HL-60/S4 (cell line): ENCODE data around the gene PACS2.
"Not testable (repeated sequence)": the region's sequence is repeated elsewhere in the genome, so short reads cannot be mapped to it uniquely, and the experiment has no call there.

Experiments
- in situ Hi-C: fragments of 300-500 bp; cut with MboI; formaldehyde crosslinking; loops from 2 replicates; pipeline ENCODE4 v1.14.3; 2022; ENCODE audit warnings: low sequenced_read_pairs

The PACS2 gene

DNA sequence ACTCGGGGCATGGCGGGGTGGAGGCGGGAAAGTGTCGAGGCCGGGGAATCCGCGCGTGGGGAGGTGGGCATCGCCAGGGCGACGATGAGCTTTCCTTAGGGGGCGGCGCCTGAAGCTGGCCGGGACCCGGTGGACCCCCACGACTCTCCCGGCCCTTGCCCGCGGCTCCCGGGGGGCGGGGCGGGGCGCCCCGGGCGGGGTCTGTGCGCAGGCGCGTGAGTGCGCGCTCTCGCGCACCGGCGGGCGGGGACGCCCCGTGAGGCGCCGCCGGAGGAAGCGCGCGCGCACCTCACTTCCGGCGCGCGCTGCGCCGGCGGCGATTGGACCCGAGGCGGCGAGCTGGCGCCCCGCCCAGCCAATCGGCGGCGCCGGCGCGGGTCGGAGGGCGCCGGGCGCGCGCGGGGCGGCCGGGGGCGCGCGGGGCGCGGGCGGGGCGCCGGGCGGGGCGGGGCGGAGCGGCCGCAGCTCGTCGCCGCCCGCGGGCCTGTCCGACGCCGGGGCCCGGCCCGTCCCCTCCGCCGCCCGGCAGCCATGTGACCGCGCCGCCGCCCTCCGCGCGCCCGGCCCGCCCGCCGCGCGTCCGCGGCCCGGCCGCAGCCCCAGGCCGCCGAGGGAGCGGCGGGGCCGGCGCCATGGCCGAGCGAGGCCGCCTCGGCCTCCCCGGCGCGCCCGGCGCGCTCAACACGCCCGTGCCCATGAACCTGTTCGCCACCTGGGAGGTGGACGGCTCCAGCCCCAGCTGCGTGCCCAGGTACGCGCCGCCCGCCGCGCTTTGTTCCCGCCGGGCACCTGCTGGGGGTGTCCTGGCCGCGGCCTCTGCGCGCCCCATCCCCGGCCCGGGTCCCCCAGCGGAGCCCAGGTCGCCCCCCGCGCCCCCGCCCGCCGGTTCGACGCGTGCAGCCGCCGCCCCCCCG, at the start of gene PACS2:
TSS of gene PACS2 (plus strand) at position 462 of the 914 bp plus-strand sequence. CDS start at position 633, 171 bp downstream.
- in situ Hi-C loops: no loop called here

- in situ Hi-C loops: no loop called here
These were observed 46.6 kb upstream of the PACS2 start for GRCh38 chr14:105267820-105268548.

DNA sequence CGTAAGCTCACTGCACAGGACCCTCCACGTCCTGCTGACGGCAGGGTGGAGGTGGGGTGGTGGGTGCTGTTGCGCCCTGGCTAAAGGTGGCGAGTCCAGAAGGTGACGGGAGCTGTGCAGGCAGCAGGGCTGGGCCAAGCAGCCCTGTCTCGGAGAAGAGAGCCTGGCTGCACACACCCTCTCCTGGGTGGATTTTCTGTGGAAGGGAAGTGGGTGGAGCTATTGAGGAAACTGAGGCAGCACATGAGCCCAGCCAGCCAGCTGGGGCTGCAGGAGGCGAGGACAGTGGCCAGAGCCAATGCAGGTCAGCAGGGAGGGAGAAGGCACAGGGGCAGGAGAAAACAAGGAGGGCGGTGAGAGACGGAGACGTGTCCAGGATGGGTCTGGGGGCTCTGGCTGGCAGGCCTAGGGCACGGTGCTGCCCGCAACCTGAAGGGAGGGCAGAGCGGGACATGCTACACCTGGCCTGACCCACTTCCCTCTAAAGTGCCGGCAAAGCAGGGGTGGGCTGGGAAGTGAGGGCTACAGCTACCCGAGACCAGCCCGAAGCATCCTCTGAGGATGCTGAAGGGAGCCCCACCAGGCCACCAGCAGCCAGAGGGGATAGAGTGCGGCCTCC, 45.7 kb upstream of the PACS2 start:
- in situ Hi-C loops: no loop called here

DNA sequence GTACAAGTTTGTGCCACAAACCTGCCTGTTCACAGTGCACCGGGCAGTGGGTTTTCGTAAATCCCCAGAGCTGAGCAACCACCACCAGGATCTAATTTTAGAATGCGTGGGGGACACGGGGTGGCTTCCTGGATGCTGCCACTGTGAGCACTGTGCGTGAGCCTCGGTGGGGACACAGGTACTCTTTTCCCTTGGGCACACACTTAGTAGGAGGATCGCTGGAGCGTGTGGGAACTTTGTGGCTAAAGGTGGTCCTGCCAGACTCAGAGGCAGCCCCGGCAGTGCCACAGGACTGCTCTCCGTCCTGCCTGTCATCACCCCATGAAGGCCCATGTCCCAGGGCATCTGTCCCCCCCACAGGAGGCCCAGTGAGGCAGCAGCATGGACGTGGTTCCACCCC, 45.1 kb upstream of the PACS2 start:
- in situ Hi-C loops: no loop called here

- in situ Hi-C loops: no loop called here
These were observed 43.2 kb upstream of the PACS2 start for GRCh38 chr14:105271224-105271890.

DNA sequence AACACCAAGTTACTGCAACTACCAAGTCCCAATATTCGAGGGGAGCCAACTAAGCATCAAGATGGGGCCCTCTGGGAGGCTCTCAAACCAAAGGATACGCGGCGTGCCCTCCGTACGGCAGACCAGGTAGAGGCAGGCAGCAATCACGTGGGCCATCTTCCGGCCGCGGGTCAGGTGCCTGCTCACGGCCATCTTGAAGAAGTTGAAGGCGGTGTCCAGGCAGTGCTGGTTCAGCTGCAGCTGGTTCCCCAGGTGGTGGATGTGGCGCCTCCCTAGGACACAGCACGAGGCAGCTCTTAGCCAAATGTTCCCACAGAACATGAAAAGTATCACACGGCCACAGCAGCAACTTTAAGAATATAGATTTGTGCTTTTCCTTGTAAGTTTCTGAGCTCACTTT, 41.9 kb upstream of the PACS2 start:
- in situ Hi-C loops: no loop called here

- in situ Hi-C loops: no loop called here
These were observed 41.5 kb upstream of the PACS2 start for GRCh38 chr14:105273062-105273461.

DNA sequence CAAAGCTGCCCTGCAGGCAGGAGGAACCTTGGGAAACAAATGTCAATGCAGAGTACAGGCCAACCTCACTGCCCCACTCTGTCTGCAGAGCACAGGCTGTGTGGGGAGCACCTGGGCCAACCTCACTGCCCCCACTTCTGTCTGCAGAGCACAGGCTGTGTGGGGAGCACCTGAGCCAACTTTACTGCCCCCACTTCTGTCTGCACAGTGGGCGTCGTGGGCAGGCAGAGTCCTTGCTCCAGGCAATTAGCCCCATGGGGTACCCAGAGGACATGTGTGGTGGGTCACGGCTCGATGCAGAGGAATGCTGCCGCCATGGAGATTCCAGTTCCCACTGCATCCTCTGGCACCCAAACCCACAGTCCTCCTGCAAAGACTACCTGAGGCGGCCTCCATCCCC, 39.9 kb upstream of the PACS2 start:
- in situ Hi-C loops: no loop called here

GRCh38 chr14:105275267-105275946, 39.1 kb upstream of the PACS2 start:
- in situ Hi-C loops: no loop called here

GRCh38 chr14:105277448-105277847, 37.1 kb upstream of the PACS2 start:
- in situ Hi-C loops: not testable (repeated sequence)

DNA sequence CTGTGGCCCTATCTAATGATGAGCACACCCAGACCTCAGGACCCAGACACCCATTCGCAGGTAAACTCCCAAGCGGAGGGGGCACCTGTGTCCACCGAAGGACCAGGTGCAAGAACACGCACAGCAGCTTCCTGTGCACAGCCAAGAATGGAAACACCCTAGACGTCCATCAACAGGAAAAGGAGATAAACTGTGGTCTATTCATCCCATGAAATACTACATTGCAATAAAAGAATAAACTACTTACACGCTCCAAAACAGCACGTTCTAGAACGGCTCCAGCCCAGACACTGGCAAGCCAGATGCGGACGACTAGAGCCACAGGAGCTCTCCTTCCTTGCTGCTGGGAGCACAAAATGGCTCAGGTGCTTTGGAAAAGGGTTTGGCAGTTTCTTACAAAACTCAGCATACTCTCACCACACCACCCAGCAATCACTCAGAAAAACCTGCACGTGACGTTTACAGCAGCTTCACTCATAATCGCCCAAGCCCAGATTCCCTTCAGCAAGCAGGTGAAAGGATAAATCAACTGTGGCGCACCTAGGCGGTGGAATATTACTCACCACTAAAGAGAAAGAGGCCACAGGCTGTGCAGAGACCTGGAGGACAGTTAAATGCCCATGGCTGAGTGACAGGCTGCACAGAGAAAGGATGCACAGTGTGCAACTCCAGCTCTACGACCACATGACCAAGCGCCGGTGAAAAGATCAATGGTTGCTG, 34.7 kb upstream of the PACS2 start:
- in situ Hi-C loops: no loop called here

GRCh38 chr14:105280525-105280924, 34.0 kb upstream of the PACS2 start:
- in situ Hi-C loops: no loop called here

- in situ Hi-C loops: no loop called here
These were observed 33.0 kb upstream of the PACS2 start for GRCh38 chr14:105281371-105282097.

GRCh38 chr14:105282098-105282725, 32.3 kb upstream of the PACS2 start:
- in situ Hi-C loops: no loop called here

- in situ Hi-C loops: no loop called here
These were observed 31.5 kb upstream of the PACS2 start for GRCh38 chr14:105283028-105283427.

- in situ Hi-C loops: no loop called here
These were observed 30.6 kb upstream of the PACS2 start for GRCh38 chr14:105283899-105284298.

DNA sequence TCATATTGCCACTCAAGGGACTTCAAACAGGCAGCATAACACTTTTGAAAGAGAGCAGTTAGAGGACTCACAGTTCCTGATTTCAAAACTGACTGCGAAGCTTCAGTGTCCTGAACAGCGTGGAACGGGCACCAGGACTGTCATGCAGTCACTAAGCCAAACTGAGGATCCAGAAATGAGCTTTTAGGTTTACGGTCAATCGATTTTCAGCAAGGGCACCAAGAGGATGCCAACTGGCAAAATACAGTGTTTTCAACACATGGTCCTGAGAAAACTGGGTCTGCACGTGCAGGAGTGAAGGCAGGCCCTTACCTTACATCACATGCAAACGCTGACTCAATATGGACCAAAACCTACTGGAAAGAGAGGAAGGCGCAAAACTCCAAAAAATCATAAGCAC, 29.4 kb upstream of the PACS2 start:
- in situ Hi-C loops: no loop called here

- in situ Hi-C loops: no loop called here
These were observed 27.8 kb upstream of the PACS2 start for GRCh38 chr14:105286759-105287144.
